Lower lobe of right lung (tissue), 2 donors: ENCODE measurements around the gene STEAP3. TPM values are rescaled to one million over a fixed set of nuclear protein-coding genes. Genes with fewer than 3 reads are reported as not detected.

Experiments
- ATAC-seq, 2 donors: fragments of 200-7000 bp; cut with Tn5 transposase; one replicate each; pipeline ENCODE4 v1.9.1; 2020 to 2022; ENCODE audit warnings: mild to moderate bottlenecking in 2 of 2, moderate library complexity in 2 of 2
- DNase-seq: peaks from one replicate; pipeline ENCODE4 v3.0.0-alpha.2; 2020
- H3K27ac ChIP-seq: fragments of 200-600 bp; one replicate; pipeline ENCODE4 v1.8.0; 2022
- H3K27me3 ChIP-seq: fragments of 200-600 bp; one replicate; pipeline ENCODE4 v1.8.0; 2022; ENCODE audit warnings: low read depth
- H3K36me3 ChIP-seq: fragments of 200-600 bp; one replicate; pipeline ENCODE4 v1.8.0; 2022; ENCODE audit warnings: mild to moderate bottlenecking
- H3K4me1 ChIP-seq: fragments of 200-600 bp; one replicate; pipeline ENCODE4 v1.8.0; 2022
- H3K4me3 ChIP-seq: fragments of 200-600 bp; one replicate; pipeline ENCODE4 v1.8.0; 2022; ENCODE audit warnings: mild to moderate bottlenecking
- H3K9me3 ChIP-seq: fragments of 200-600 bp; one replicate; pipeline ENCODE4 v1.8.0; 2022
- CTCF ChIP-seq: fragments of 200-600 bp; IDR thresholded peaks from one replicate; pipeline ENCODE4 v1.8.0; 2022; ENCODE audit warnings: antibody characterized with exemption, mild to moderate bottlenecking
- intact Hi-C: fragments of 100-400 bp; cut with DNase I; formaldehyde crosslinking; loops from one replicate; pipeline ENCODE4 v1.11.0; 2022
- total RNA-seq: library from RNA; stranded (reverse); fragmentation: NEBNext Ultra II Directional; extraction: Animal tissue kit (Norgen Biotek cat#: 25700); gene quantifications from one replicate; pipeline ENCODE4 v1.2.1, GENCODE V29; 2021
- donor health status: DM: no; HTN: yes; CAD: no; lungs with severe emphysema.

Gene STEAP3
- total RNA-seq, 1 donor from 2014 or later, result 18.3 TPM

- H3K9me3 ChIP-seq, result no peaks in the 10 kb centered on the region
- intact Hi-C loops, result no loop called here
- no peak for ATAC-seq
- H3K27ac ChIP-seq, result no peak overlapping the region
- no peak for DNase-seq
- peaks cover 29% of the 10 kb centered on the region for H3K4me1 ChIP-seq
- TF ChIP-seq CTCF, result no peak
- H3K27me3 ChIP-seq, result peaks cover 11% of the 10 kb centered on the region
- no peaks in the 10 kb centered on the region for H3K36me3 ChIP-seq
- no peak overlapping the region for H3K4me3 ChIP-seq
Observed at GRCh38 chr2:119228136-119228535, 4.5 kb downstream of the STEAP3 start.

GRCh38 chr2:119228964-119229363, 5.3 kb downstream of the STEAP3 start:
- peaks cover 24% of the 10 kb centered on the region for H3K4me1 ChIP-seq
- no peaks in the 10 kb centered on the region for H3K36me3 ChIP-seq
- TF ChIP-seq CTCF, result no peak
- H3K27ac ChIP-seq, result no peak overlapping the region
- H3K4me3 ChIP-seq, result no peak overlapping the region
- ATAC-seq (no peak), DNase-seq (no peak)
- H3K27me3 ChIP-seq, result peaks cover 8% of the 10 kb centered on the region
- intact Hi-C loops, result no loop called here
- no peaks in the 10 kb centered on the region for H3K9me3 ChIP-seq

- Histone ChIP-seq H3K27me3 (peaks cover under 1% of the 10 kb centered on the region), H3K36me3 (no peaks in the 10 kb centered on the region), H3K4me3 (no peak overlapping the region), H3K9me3 (no peaks in the 10 kb centered on the region), H3K4me1 (peaks cover 16% of the 10 kb centered on the region), H3K27ac (no peak overlapping the region)
- no peak for DNase-seq
- no peak for ATAC-seq
- TF ChIP-seq CTCF, result no peak
- intact Hi-C loops, result no loop called here
Observed at GRCh38 chr2:119229716-119230115, 6.1 kb downstream of the STEAP3 start.

GRCh38 chr2:119230219-119231185, 6.9 kb downstream of the STEAP3 start:
- peaks cover 8% of the 10 kb centered on the region for H3K4me1 ChIP-seq
- H3K27ac ChIP-seq, result no peak overlapping the region
- H3K27me3 ChIP-seq, result no peaks in the 10 kb centered on the region
- DNase-seq (no peak), ATAC-seq (no peak)
- no peak overlapping the region for H3K4me3 ChIP-seq
- intact Hi-C loops, result no loop called here
- no peaks in the 10 kb centered on the region for H3K36me3 ChIP-seq
- TF ChIP-seq CTCF, result no peak
- no peaks in the 10 kb centered on the region for H3K9me3 ChIP-seq

GRCh38 chr2:119231975-119232665, 8.5 kb downstream of the STEAP3 start:
- no peak for ATAC-seq
- H3K27me3 ChIP-seq, result no peaks in the 10 kb centered on the region
- intact Hi-C loops, result no loop called here
- no peaks in the 10 kb centered on the region for H3K36me3 ChIP-seq
- no peak overlapping the region for H3K27ac ChIP-seq
- no peak for DNase-seq
- no peaks in the 10 kb centered on the region for H3K4me1 ChIP-seq
- no peak overlapping the region for H3K4me3 ChIP-seq
- no peaks in the 10 kb centered on the region for H3K9me3 ChIP-seq
- no peak for TF ChIP-seq CTCF
